ENCODE results near the gene HUWE1. TPM values are rescaled to one million over a fixed set of nuclear protein-coding genes. Genes with fewer than 3 reads are reported as not detected.
A peak's percentile ranks its signal among the peaks of the same experiment; 100 is the strongest.

HUWE1 gene
- total RNA-seq, 1 donor from 2014 or later: 48.4 TPM

GRCh38 chrX:53704294-53704693 lies 17.8 kb upstream of the HUWE1 start:
- H3K36me3 ChIP-seq (ENCODE audit: control insufficient read depth, insufficient read depth, low read length): no peaks in the 10 kb centered on the region
- H3K27me3 ChIP-seq (ENCODE audit: control insufficient read depth, insufficient read depth, low read length): no peaks in the 10 kb centered on the region
- H3K4me3 ChIP-seq (ENCODE audit: low read depth, low read length): no peak overlapping the region
- DNase-seq (ENCODE audit: low read depth) (no peak), FAIRE-seq (no peak)
- no peak for TF ChIP-seq CTCF (IDR thresholded peaks at IDR 0.05; ENCODE audit: insufficient read depth, low read length, severe bottlenecking)

- TF ChIP-seq CTCF (IDR thresholded peaks at IDR 0.05; ENCODE audit: insufficient read depth, low read length, severe bottlenecking): no peak
- Histone ChIP-seq H3K27me3 (ENCODE audit: control insufficient read depth, insufficient read depth, low read length) (no peaks in the 10 kb centered on the region), H3K36me3 (ENCODE audit: control insufficient read depth, insufficient read depth, low read length) (no peaks in the 10 kb centered on the region), H3K4me3 (ENCODE audit: low read depth, low read length) (no peak overlapping the region)
- DNase-seq (ENCODE audit: low read depth) (no peak), FAIRE-seq (no peak)
These were observed 9.5 kb upstream of the HUWE1 start for GRCh38 chrX:53695946-53696549.

- DNase-seq (ENCODE audit: low read depth) (no peak), FAIRE-seq (no peak)
- H3K4me3 ChIP-seq (ENCODE audit: low read depth, low read length): no peak overlapping the region
- H3K27me3 ChIP-seq (ENCODE audit: control insufficient read depth, insufficient read depth, low read length): no peaks in the 10 kb centered on the region
- TF ChIP-seq CTCF (IDR thresholded peaks at IDR 0.05; ENCODE audit: insufficient read depth, low read length, severe bottlenecking): no peak
- H3K36me3 ChIP-seq (ENCODE audit: control insufficient read depth, insufficient read depth, low read length): no peaks in the 10 kb centered on the region
These were observed 8.1 kb upstream of the HUWE1 start for GRCh38 chrX:53694642-53695041.

- no peaks in the 10 kb centered on the region for H3K27me3 ChIP-seq (ENCODE audit: control insufficient read depth, insufficient read depth, low read length)
- no peak overlapping the region for H3K4me3 ChIP-seq (ENCODE audit: low read depth, low read length)
- TF ChIP-seq CTCF (IDR thresholded peaks at IDR 0.05; ENCODE audit: insufficient read depth, low read length, severe bottlenecking): no peak
- FAIRE-seq: no peak
- no peaks in the 10 kb centered on the region for H3K36me3 ChIP-seq (ENCODE audit: control insufficient read depth, insufficient read depth, low read length)
- no peak for DNase-seq (ENCODE audit: low read depth)
These were observed 1.8 kb upstream of the HUWE1 start for GRCh38 chrX:53688300-53688699.

- peak overlapping the region; percentile 66 for H3K4me3 ChIP-seq (ENCODE audit: low read depth, low read length)
- TF ChIP-seq CTCF (IDR thresholded peaks at IDR 0.05; ENCODE audit: insufficient read depth, low read length, severe bottlenecking): no peak
- DNase-seq (ENCODE audit: low read depth) (peak; percentile 31), FAIRE-seq (no peak)
- no peaks in the 10 kb centered on the region for H3K27me3 ChIP-seq (ENCODE audit: control insufficient read depth, insufficient read depth, low read length)
- H3K36me3 ChIP-seq (ENCODE audit: control insufficient read depth, insufficient read depth, low read length): no peaks in the 10 kb centered on the region
These were observed 808 bp downstream of the HUWE1 start for GRCh38 chrX:53685711-53686110.

Data from bronchial epithelial cell (primary cell).